Gastrocnemius medialis (tissue), 4 donors: ENCODE data around the gene FRS2. TPM values are rescaled to one million over a fixed set of nuclear protein-coding genes. Genes with fewer than 3 reads are reported as not detected.

ENCODE experiments used
- ATAC-seq, 2 donors: fragments of 150-250 bp; one replicate each; pipeline ENCODE4 v1.9.1; 2016
- DNase-seq, 2 donors: peaks; one replicate each; pipeline ENCODE4 v3.0.0-alpha.2; 2019
- H3K27ac ChIP-seq, 4 donors: fragments of 200-600 bp; sonication (generic); 1 replicate in 1 of 4; 2 replicates in 3 of 4; pipeline ENCODE4 v1.5.1; 2016 to 2018; ENCODE audit warnings: mild to moderate bottlenecking in 2 of 4, moderate library complexity in 1 of 4
- H3K27me3 ChIP-seq, 3 donors: fragments of 200-600 bp; sonication (generic) in 2 of 3; 1 replicate in 1 of 3; 2 replicates in 2 of 3; pipeline versions ENCODE4 v1.5.1 to v1.6.0; 2016 to 2019; ENCODE audit warnings: mild to moderate bottlenecking in 1 of 3, moderate library complexity in 1 of 3
- H3K36me3 ChIP-seq, 2 donors: fragments of 200-600 bp; sonication (generic) in 1 of 2; one replicate each; pipeline ENCODE4 v1.5.1; 2017 to 2018
- H3K4me1 ChIP-seq, 2 donors: fragments of 200-600 bp; sonication (generic) in 1 of 2; one replicate each; pipeline ENCODE4 v1.5.1; 2016 to 2017; ENCODE audit warnings: mild to moderate bottlenecking in 2 of 2
- H3K4me3 ChIP-seq, 4 donors: fragments of 200-600 bp; sonication (generic) in 3 of 4; 1 replicate in 1 of 4; 2 replicates in 3 of 4; pipeline ENCODE4 v1.5.1; 2016 to 2019; ENCODE audit warnings: mild to moderate bottlenecking in 2 of 4
- H3K9me3 ChIP-seq, 3 donors: fragments of 200-600 bp; sonication (generic) in 2 of 3; 1 replicate in 1 of 3; 2 replicates in 2 of 3; pipeline ENCODE4 v1.5.1; 2016 to 2019
- CTCF ChIP-seq, 5 experiments: fragments of 450-650 bp in 3 of 5; fragments of 200-600 bp in 2 of 5; sonication (generic) in 2 of 5; IDR thresholded peaks in 4 of 5; conservative IDR thresholded peaks in 1 of 5; 1 replicate in 4 of 5; 2 replicates in 1 of 5; pipeline ENCODE4 v1.5.1; 2016 to 2019; ENCODE audit warnings: antibody characterized with exemption in 5 of 5, mild to moderate bottlenecking in 3 of 5, moderate library complexity in 3 of 5
- POLR2A ChIP-seq, 2 donors: fragments of 450-650 bp; IDR thresholded peaks; one replicate each; pipeline ENCODE4 v1.6.1; 2017; ENCODE audit warnings: antibody characterized with exemption in 2 of 2, mild to moderate bottlenecking in 2 of 2, moderate library complexity in 2 of 2
- in situ Hi-C, 4 donors: fragments of 200-750 bp; cut with MboI; loops; one replicate each; pipeline versions ENCODE4 v1.15.0 to v1.8.0; 2017; ENCODE audit warnings: low sequenced_read_pairs in 4 of 4
- intact Hi-C: fragments of 100-400 bp; cut with DNase I; formaldehyde crosslinking; loops from one replicate; pipeline ENCODE4 v1.15.1; 2023; ENCODE audit warnings: low total_unique reads
- total RNA-seq, 4 donors: library from RNA; depleted of rRNA; stranded (reverse); fragments of >200 nt; gene quantifications; one replicate each; pipeline versions ENCODE4 v1.1.0 to v1.2.3, GENCODE V29; 2016

The FRS2 gene
- total RNA-seq, 4 donors from 2014 or later: 21.0 to 32.1 (median 21.3) TPM

- TF ChIP-seq CTCF (IDR thresholded peaks at IDR 0.05 in 4 of 5, conservative IDR thresholded peaks at IDR 0.05 in 1 of 5): no peak
- no peak for TF ChIP-seq POLR2A (IDR thresholded peaks at IDR 0.05)
- in situ Hi-C loops: no loop called here
- Histone ChIP-seq H3K4me3 (no peak overlapping the region), H3K9me3 (no peaks in the 10 kb centered on the region), H3K36me3 (no peaks in the 10 kb centered on the region), H3K27ac (no peak overlapping the region), H3K4me1 (peaks cover 37 to 44% of the 10 kb centered on the region in 2 donors), H3K27me3 (no peaks in the 10 kb centered on the region)
- intact Hi-C loops: no loop called here
- DNase-seq (no peak), ATAC-seq (no peak)
Observed at GRCh38 chr12:69500631-69501030, 30.4 kb downstream of the FRS2 start.

- H3K9me3 ChIP-seq: no peaks in the 10 kb centered on the region
- no peaks in the 10 kb centered on the region for H3K36me3 ChIP-seq
- no peak for TF ChIP-seq CTCF (IDR thresholded peaks at IDR 0.05 in 4 of 5, conservative IDR thresholded peaks at IDR 0.05 in 1 of 5)
- intact Hi-C loops: no loop called here
- peaks cover 44 to 51% of the 10 kb centered on the region in 2 donors for H3K4me1 ChIP-seq
- in situ Hi-C loops: no loop called here
- peak overlapping the region in 1 of 4 donors; percentile 0 for H3K27ac ChIP-seq
- H3K4me3 ChIP-seq: no peak overlapping the region
- no peaks in the 10 kb centered on the region for H3K27me3 ChIP-seq
- ATAC-seq (no peak), DNase-seq (no peak)
Observed at GRCh38 chr12:69501154-69501895, 31.1 kb downstream of the FRS2 start.

- peaks cover 50 to 55% of the 10 kb centered on the region in 2 donors for H3K4me1 ChIP-seq
- ATAC-seq (no peak), DNase-seq (no peak)
- no peak overlapping the region for H3K27ac ChIP-seq
- no peaks in the 10 kb centered on the region for H3K36me3 ChIP-seq
- no peaks in the 10 kb centered on the region for H3K27me3 ChIP-seq
- no peaks in the 10 kb centered on the region for H3K9me3 ChIP-seq
- no peak for TF ChIP-seq CTCF (IDR thresholded peaks at IDR 0.05 in 4 of 5, conservative IDR thresholded peaks at IDR 0.05 in 1 of 5)
- TF ChIP-seq POLR2A (IDR thresholded peaks at IDR 0.05): no peak
- intact Hi-C loops: no loop called here
- no peak overlapping the region for H3K4me3 ChIP-seq
- in situ Hi-C loops: no loop called here
Observed at GRCh38 chr12:69502345-69503081, 32.3 kb downstream of the FRS2 start.

- in situ Hi-C loops (no loop called here), intact Hi-C loops (no loop called here)
- ATAC-seq (no peak), DNase-seq (no peak)
- H3K27ac ChIP-seq: no peak overlapping the region
- no peaks in the 10 kb centered on the region for H3K9me3 ChIP-seq
- H3K4me3 ChIP-seq: no peak overlapping the region
- H3K36me3 ChIP-seq: no peaks in the 10 kb centered on the region
- peaks cover 59 to 72% of the 10 kb centered on the region in 2 donors for H3K4me1 ChIP-seq
- TF ChIP-seq POLR2A (IDR thresholded peaks at IDR 0.05) (no peak), CTCF (IDR thresholded peaks at IDR 0.05 in 4 of 5, conservative IDR thresholded peaks at IDR 0.05 in 1 of 5) (no peak)
- no peaks in the 10 kb centered on the region for H3K27me3 ChIP-seq
Observed at GRCh38 chr12:69508091-69508490, 37.9 kb downstream of the FRS2 start.
